Subcutaneous adipose tissue (tissue), 4 donors: ENCODE measurements around the gene AKAP6. TPM values are rescaled to one million over a fixed set of nuclear protein-coding genes. Genes with fewer than 3 reads are reported as not detected.

Experiments
- total RNA-seq, 4 donors: library from RNA; depleted of rRNA; stranded (reverse); fragments of >200 nt; gene quantifications; one replicate each; pipeline ENCODE4 v1.1.0, GENCODE V29; 2016
- TF ChIP-seq, protein P1 (sequence below): fragments of 450-650 bp; IDR thresholded peaks from one replicate; pipeline ENCODE4 v1.5.1; 2016; ENCODE audit warnings: low read depth, mild to moderate bottlenecking, control low read depth, antibody characterized with exemption, moderate library complexity

AKAP6 gene
- total RNA-seq, 4 donors from 2014 or later: 0.65 to 6.5 (median 1.2) TPM

DNA sequence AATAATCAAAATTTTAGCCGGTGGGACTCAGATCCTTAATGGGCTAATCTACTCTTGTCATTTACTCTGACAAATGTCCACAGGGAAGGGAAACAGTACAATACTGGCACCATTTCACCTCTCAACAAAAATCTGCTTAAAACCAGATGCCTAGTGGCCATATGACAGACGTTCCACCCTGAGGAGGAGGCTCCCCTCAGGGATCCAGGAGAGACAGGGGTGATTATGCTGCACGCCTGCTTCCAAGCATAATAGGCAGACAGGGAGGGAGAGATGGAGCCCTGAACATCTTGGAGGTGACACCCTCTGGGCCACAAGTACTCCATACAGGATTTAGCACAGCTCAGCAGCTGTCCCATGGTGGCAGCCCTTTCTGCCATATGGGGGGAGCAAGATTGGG lies 24.8 kb upstream of the AKAP6 start:
- TF ChIP-seq, protein P1, sequence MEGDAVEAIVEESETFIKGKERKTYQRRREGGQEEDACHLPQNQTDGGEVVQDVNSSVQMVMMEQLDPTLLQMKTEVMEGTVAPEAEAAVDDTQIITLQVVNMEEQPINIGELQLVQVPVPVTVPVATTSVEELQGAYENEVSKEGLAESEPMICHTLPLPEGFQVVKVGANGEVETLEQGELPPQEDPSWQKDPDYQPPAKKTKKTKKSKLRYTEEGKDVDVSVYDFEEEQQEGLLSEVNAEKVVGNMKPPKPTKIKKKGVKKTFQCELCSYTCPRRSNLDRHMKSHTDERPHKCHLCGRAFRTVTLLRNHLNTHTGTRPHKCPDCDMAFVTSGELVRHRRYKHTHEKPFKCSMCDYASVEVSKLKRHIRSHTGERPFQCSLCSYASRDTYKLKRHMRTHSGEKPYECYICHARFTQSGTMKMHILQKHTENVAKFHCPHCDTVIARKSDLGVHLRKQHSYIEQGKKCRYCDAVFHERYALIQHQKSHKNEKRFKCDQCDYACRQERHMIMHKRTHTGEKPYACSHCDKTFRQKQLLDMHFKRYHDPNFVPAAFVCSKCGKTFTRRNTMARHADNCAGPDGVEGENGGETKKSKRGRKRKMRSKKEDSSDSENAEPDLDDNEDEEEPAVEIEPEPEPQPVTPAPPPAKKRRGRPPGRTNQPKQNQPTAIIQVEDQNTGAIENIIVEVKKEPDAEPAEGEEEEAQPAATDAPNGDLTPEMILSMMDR: no peak

DNA sequence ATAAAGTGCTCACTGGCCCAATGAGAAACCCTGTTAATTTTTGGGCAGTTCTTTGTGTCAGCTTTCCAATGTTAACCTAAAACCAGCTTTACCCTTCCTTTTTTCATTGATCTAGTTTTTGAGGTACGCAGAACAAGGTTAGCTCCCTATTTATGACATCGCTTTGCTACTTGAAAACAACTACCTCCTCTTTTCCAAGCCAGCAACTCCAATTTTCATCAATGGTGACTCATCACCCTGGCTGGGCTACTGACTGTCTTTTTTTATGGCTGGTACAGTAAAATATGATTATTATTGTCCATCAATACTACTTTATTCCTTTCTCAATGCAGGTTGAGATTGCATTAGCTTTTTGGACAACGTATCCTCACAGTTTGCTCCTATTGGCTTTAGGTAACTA lies 22.5 kb upstream of the AKAP6 start:
- TF ChIP-seq, protein P1: no peak

DNA sequence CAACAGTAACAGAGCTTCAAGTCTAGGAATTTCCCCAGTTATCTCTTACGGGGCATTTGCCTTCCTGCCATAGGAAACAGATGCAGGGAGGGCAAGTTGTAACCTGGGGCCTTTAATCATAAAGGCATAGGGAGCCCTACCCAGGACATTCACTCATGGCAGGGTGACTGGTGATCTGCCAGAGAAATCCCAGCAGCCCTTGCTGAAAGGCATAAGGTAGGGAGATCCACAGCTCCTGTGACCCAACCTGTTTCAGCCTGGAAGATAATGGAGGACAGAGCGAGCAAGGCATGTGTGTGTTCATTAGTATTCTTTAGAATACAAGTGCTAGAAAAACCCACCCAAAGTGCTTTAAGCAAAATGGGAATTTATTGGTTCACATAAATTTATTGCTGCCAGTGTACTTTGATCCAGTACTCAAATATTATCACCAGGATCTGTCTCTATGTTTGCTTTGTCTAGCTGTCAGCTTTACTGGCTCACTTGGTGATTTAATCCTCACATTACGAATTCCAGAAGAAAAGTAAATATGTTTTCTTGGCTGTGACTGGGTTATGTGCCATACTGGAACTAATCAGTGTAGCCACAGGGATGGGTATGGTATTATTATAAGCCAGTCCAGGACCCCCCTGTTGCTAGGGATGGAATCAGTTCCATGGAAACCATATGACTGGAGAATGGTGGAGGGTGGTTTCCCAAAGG lies 21.1 kb upstream of the AKAP6 start:
- TF ChIP-seq, protein P1: no peak

DNA sequence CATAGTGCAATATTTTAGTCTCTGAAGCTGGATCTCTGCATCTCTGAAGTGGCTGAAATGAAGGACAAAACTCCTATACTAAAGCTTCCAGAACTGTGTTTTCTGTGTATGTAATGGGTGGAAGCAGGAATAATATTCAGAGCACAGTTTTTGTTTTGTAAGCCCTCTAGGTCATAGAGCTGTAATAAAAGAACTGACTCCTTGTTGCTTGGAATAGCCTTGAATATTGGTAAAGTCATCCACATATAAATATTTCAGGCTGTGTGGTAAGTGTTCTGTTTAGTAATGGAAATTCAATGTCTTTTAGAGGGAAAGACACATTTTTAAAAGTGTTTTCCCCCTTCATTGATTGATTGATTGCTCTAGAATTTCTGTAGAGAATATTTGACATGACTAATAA lies 18.2 kb upstream of the AKAP6 start:
- TF ChIP-seq, protein P1: no peak

DNA sequence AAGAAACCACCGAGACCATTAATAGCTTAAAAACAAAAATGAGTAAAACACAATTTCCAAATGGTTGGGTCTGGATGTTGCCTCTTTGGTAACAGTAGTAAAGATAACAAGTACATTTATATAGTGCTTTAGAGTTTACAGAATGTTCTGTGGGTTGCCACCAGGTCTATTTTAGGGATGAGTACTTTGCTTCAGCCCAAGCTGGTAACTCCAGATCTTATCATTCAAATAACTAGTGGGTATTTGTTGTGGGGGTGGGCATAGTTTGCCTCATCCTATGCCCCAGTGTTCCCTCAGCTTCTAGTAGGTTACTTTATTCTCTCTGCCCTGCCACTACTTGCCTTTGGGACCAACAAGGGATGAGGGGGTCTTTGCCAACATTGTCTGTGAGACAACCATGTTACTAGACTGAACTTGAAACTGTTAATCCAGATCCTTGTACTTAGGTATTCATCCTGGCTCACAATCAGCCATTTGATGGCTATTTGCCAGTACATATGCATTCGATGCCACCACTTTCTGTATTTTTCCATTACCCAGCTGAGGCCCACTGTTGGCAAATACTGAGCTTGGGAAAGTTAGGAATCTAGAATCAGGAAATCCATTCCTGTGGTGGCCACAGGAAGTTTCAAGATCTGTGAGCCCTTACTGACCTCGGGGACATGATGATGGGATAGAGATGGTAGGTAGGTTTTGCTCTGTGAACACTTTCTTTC lies 17.6 kb upstream of the AKAP6 start:
- TF ChIP-seq, protein P1: no peak

DNA sequence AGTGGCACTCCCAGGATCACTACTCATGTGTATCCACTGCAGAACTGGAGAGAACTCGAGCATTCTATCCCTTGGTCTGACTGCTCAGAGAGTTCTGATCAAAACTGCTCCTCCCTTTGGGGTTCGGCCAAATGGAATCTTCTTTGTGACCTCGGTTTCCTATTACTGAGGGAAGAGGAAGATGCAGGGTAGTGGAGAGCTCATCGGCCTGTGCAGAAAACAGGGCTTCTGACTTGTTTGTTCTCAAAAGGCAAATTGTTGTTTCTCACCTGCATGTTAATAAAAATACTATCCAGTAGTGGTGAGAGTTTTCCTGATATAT lies 17.1 kb upstream of the AKAP6 start:
- TF ChIP-seq, protein P1: no peak

DNA sequence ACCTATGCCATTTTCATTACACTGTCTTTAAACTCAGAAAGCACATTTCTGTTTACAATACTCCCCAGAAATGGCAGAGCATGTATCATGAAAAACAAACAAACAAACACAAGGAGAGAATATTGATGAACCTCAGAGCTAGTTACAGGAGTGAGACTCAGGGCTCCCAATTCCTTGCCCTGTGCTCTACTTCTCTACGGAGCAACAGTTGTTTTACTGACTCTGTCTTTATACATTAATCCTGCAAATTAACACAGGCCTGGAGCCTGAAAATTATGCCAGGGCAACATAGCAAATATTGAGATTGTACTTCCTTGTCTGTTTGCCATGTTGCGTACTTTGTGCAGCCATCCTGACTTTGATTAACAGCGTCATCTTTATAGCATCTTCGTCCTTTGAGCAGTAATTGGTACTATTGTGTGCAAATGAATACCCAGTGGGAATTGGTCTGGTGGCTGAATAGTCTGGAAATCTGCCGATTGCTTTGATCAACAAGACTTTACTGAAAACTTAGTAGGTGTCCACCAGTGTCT lies 15.2 kb upstream of the AKAP6 start:
- TF ChIP-seq, protein P1: no peak
